Nephron (organoid): ENCODE measurements around the gene LIN28B.

Source experiments
- H3K27ac Mint-ChIP-seq, 3 experiments: 2 replicates each; pipeline ENCODE4 v1.8.0; 2020; ENCODE audit warnings: mixed read lengths in 3 of 3, mild to moderate bottlenecking in 2 of 3, moderate library complexity in 1 of 3
- H3K27me3 Mint-ChIP-seq: 2 replicates; pipeline ENCODE4 v1.8.0; 2021; ENCODE audit warnings: low read depth, mild to moderate bottlenecking, moderate library complexity, mixed read lengths
- H3K36me3 Mint-ChIP-seq: 2 replicates; pipeline ENCODE4 v1.8.0; 2020; ENCODE audit warnings: low read depth, mixed read lengths
- H3K4me1 Mint-ChIP-seq: 2 replicates; pipeline ENCODE4 v1.8.0; 2020; ENCODE audit warnings: mixed read lengths
- H3K4me3 Mint-ChIP-seq, 3 experiments: 2 replicates each; pipeline ENCODE4 v1.8.0; 2020; ENCODE audit warnings: mild to moderate bottlenecking in 3 of 3, mixed read lengths in 3 of 3, moderate library complexity in 2 of 3
- H3K9me3 Mint-ChIP-seq: 2 replicates; pipeline ENCODE4 v1.8.0; 2020; ENCODE audit warnings: mixed read lengths
- CTCF ChIP-seq, 3 experiments: fragments of 200-600 bp; sonication (generic); IDR thresholded peaks; one replicate each; pipeline ENCODE4 v1.5.0; 2021; ENCODE audit warnings: antibody characterized with exemption in 3 of 3; ENCODE audit not compliant: unreplicated experiment in 3 of 3

The LIN28B gene

GRCh38 chr6:105122717-105123116 is 165.8 kb downstream of the LIN28B start:
- no peak overlapping the region for H3K27ac Mint-ChIP-seq
- H3K9me3 Mint-ChIP-seq, result no peaks in the 10 kb centered on the region
- TF ChIP-seq CTCF (IDR thresholded peaks at IDR 0.05; ENCODE audit: unreplicated experiment in 3 of 3), result no peak
- no peak overlapping the region for H3K4me3 Mint-ChIP-seq
- H3K27me3 Mint-ChIP-seq, result no peaks in the 10 kb centered on the region
- H3K4me1 Mint-ChIP-seq, result no peaks in the 10 kb centered on the region
- no peaks in the 10 kb centered on the region for H3K36me3 Mint-ChIP-seq
